ENCODE data around the gene KLHL3.

- no peak for TF ChIP-seq ZBED1 (IDR thresholded peaks at IDR 0.05)
- TF ChIP-seq THAP7 (CRISPR knock-in tag; IDR thresholded peaks at IDR 0.05): no peak
- TF ChIP-seq ZBTB1 (CRISPR knock-in tag; IDR thresholded peaks at IDR 0.05; ENCODE audit: borderline replicate concordance, low read depth): no peak
- TF ChIP-seq TARDBP (IDR thresholded peaks at IDR 0.05): no peak
- no peak for TF ChIP-seq ZNF274 (IDR thresholded peaks at IDR 0.05; ENCODE audit: borderline replicate concordance, low read depth, low read length)
- TF ChIP-seq FOXM1 (IDR thresholded peaks at IDR 0.05; ENCODE audit: low read depth): no peak
- no peak for TF ChIP-seq FOXM1 (CRISPR knock-in tag; IDR thresholded peaks at IDR 0.05; ENCODE audit: low read depth)
- TF ChIP-seq ZNF263 (CRISPR knock-in tag; IDR thresholded peaks at IDR 0.05; ENCODE audit: borderline replicate concordance): no peak
- TF ChIP-seq EGR1 (conservative IDR thresholded peaks at IDR 0.05): no peak
- TF ChIP-seq CTCF (IDR thresholded peaks at IDR 0.05 in 2 of 3, conservative IDR thresholded peaks at IDR 0.05 in 1 of 3; ENCODE audit: insufficient read depth in 2 of 3, low read depth in 1 of 3, low read length in 3 of 3): no peak
- TF ChIP-seq GABPA (tag; conservative IDR thresholded peaks at IDR 0.05; ENCODE audit: low read depth): no peak
- TF ChIP-seq FOXP1 (CRISPR knock-in tag; IDR thresholded peaks at IDR 0.05): no peak
- TF ChIP-seq POLR2A (conservative IDR thresholded peaks at IDR 0.05): no peak
Observed at GRCh38 chr5:137782984-137783536, 47.2 kb upstream of the KLHL3 start.
